Breast epithelium (tissue), 4 donors: Measurements from ENCODE around the gene CNTN5. TPM values are rescaled to one million over a fixed set of nuclear protein-coding genes. Genes with fewer than 3 reads are reported as not detected.
A peak's percentile ranks its signal among the peaks of the same experiment; 100 is the strongest.

Experiments used
- DNase-seq, 2 donors: peaks; one replicate each; pipeline ENCODE4 v3.0.0-alpha.2; 2019; ENCODE audit warnings: low spot score in 2 of 2
- H3K27ac ChIP-seq, 2 donors: fragments of 200-600 bp; sonication (generic) in 1 of 2; one replicate each; pipeline ENCODE4 v1.5.1; 2016 to 2019; ENCODE audit warnings: mild to moderate bottlenecking in 1 of 2
- H3K27me3 ChIP-seq, 2 donors: fragments of 200-600 bp; sonication (generic) in 1 of 2; one replicate each; pipeline versions ENCODE4 v1.5.1 to v1.6.0; 2017 to 2019; ENCODE audit warnings: control low read depth in 1 of 2, mild to moderate bottlenecking in 1 of 2
- H3K36me3 ChIP-seq: fragments of 200-600 bp; one replicate; pipeline ENCODE4 v1.5.1; 2019
- H3K4me1 ChIP-seq, 2 donors: fragments of 200-600 bp; sonication (generic); one replicate each; pipeline ENCODE4 v1.5.1; 2016 to 2019; ENCODE audit warnings: control low read depth in 1 of 2
- H3K4me3 ChIP-seq, 3 donors: fragments of 200-600 bp; sonication (generic); 1 replicate in 2 of 3; 2 replicates in 1 of 3; pipeline ENCODE4 v1.5.1; 2016 to 2019; ENCODE audit warnings: mild to moderate bottlenecking in 3 of 3, moderate library complexity in 2 of 3
- H3K9me3 ChIP-seq, 2 donors: fragments of 200-600 bp; sonication (generic) in 1 of 2; one replicate each; pipeline ENCODE4 v1.5.1; 2016 to 2019; ENCODE audit warnings: control low read depth in 1 of 2
- CTCF ChIP-seq, 3 donors: fragments of 450-650 bp; IDR thresholded peaks; one replicate each; pipeline ENCODE4 v1.5.1; 2016 to 2017; ENCODE audit warnings: antibody characterized with exemption in 3 of 3, mild to moderate bottlenecking in 3 of 3, moderate library complexity in 3 of 3
- POLR2A ChIP-seq: fragments of 450-650 bp; IDR thresholded peaks from one replicate; pipeline ENCODE4 v1.6.1; 2016; ENCODE audit warnings: antibody characterized with exemption, mild to moderate bottlenecking, moderate library complexity
- POLR2AphosphoS5 ChIP-seq, 3 donors: sonication (generic); formaldehyde crosslinking; IDR thresholded peaks; one replicate each; pipeline ENCODE4 v1.6.1; 2017; ENCODE audit warnings: antibody characterized with exemption in 3 of 3
- intact Hi-C: fragments of 100-400 bp; cut with DNase I; formaldehyde crosslinking; loops from one replicate; pipeline ENCODE4 v1.15.1; 2023; ENCODE audit warnings: low total_unique reads
- total RNA-seq, 3 donors: library from RNA; depleted of rRNA; stranded (reverse); fragments of >200 nt; gene quantifications; one replicate each; pipeline ENCODE4 v1.1.0, GENCODE V29; 2016

CNTN5 gene
- total RNA-seq, 3 donors from 2014 or later: not detected

GRCh38 chr11:100105982-100106358 lies 1085.2 kb downstream of the CNTN5 start:
- no peaks in the 10 kb centered on the region for H3K36me3 ChIP-seq
- no peak for DNase-seq
- no peak overlapping the region for H3K4me3 ChIP-seq
- no peaks in the 10 kb centered on the region for H3K9me3 ChIP-seq
- TF ChIP-seq CTCF (IDR thresholded peaks at IDR 0.05): no peak
- TF ChIP-seq POLR2AphosphoS5 (IDR thresholded peaks at IDR 0.05): no peak
- TF ChIP-seq POLR2A: no peak
- H3K4me1 ChIP-seq: no peaks in the 10 kb centered on the region
- H3K27ac ChIP-seq: no peak overlapping the region
- intact Hi-C loops: no loop called here
- no peaks in the 10 kb centered on the region for H3K27me3 ChIP-seq

GRCh38 chr11:100119176-100119575 lies 1098.4 kb downstream of the CNTN5 start:
- TF ChIP-seq POLR2AphosphoS5 (IDR thresholded peaks at IDR 0.05): no peak
- no peak for TF ChIP-seq CTCF (IDR thresholded peaks at IDR 0.05)
- TF ChIP-seq POLR2A: no peak

GRCh38 chr11:100133114-100133513 lies 1112.4 kb downstream of the CNTN5 start:
- no peaks in the 10 kb centered on the region for H3K9me3 ChIP-seq
- no peak overlapping the region for H3K4me3 ChIP-seq
- DNase-seq: no peak
- no peaks in the 10 kb centered on the region for H3K27me3 ChIP-seq
- intact Hi-C loops: no loop called here
- H3K27ac ChIP-seq: no peak overlapping the region
- TF ChIP-seq POLR2A (no peak), CTCF (IDR thresholded peaks at IDR 0.05) (no peak), POLR2AphosphoS5 (IDR thresholded peaks at IDR 0.05) (no peak)
- no peaks in the 10 kb centered on the region for H3K36me3 ChIP-seq
- H3K4me1 ChIP-seq: no peaks in the 10 kb centered on the region

More at GRCh38 chr11:100119176-100119575, 1098.4 kb downstream of the CNTN5 start:
- H3K27ac ChIP-seq: no peak overlapping the region
- H3K36me3 ChIP-seq: no peaks in the 10 kb centered on the region
- H3K9me3 ChIP-seq: no peaks in the 10 kb centered on the region
- H3K27me3 ChIP-seq: no peaks in the 10 kb centered on the region
- no peak for DNase-seq
- H3K4me1 ChIP-seq: no peaks in the 10 kb centered on the region
- H3K4me3 ChIP-seq: no peak overlapping the region
- intact Hi-C loops: no loop called here

GRCh38 chr11:100141201-100141600 lies 1120.5 kb downstream of the CNTN5 start:
- Histone ChIP-seq H3K4me3 (no peak overlapping the region), H3K36me3 (no peaks in the 10 kb centered on the region), H3K9me3 (no peaks in the 10 kb centered on the region), H3K4me1 (no peaks in the 10 kb centered on the region), H3K27me3 (no peaks in the 10 kb centered on the region), H3K27ac (no peak overlapping the region)
- intact Hi-C loops: no loop called here
- DNase-seq: no peak
- TF ChIP-seq CTCF (IDR thresholded peaks at IDR 0.05): no peak
- no peak for TF ChIP-seq POLR2AphosphoS5 (IDR thresholded peaks at IDR 0.05)
- no peak for TF ChIP-seq POLR2A

- H3K4me3 ChIP-seq: no peak overlapping the region
- H3K36me3 ChIP-seq: no peaks in the 10 kb centered on the region
- DNase-seq: no peak
- peak overlapping the region in 1 of 2 donors; percentile 7 for H3K27ac ChIP-seq
- no peak for TF ChIP-seq POLR2AphosphoS5 (IDR thresholded peaks at IDR 0.05)
- TF ChIP-seq CTCF (IDR thresholded peaks at IDR 0.05): no peak
- intact Hi-C loops: no loop called here
- H3K9me3 ChIP-seq: no peaks in the 10 kb centered on the region
- H3K27me3 ChIP-seq: no peaks in the 10 kb centered on the region
- no peaks in the 10 kb centered on the region for H3K4me1 ChIP-seq
Measured at GRCh38 chr11:100151944-100152343, 1131.2 kb downstream of the CNTN5 start.
